Loucy (cell line): ENCODE measurements around the gene ODAD3.

Experiments
- CTCF ChIP-seq: fragments of 200-600 bp; sonication (generic); conservative IDR thresholded peaks from 2 replicates; pipeline ENCODE4 v1.5.1; 2014; ENCODE audit warnings: mild to moderate bottlenecking, antibody characterized with exemption, low read length
- EZH2phosphoT487 ChIP-seq: fragments of 200-600 bp; IDR thresholded peaks from 2 replicates; pipeline ENCODE4 v1.6.1; 2018; ENCODE audit warnings: antibody characterized with exemption, mild to moderate bottlenecking, moderate library complexity, borderline replicate concordance

- no peak for TF ChIP-seq CTCF
- TF ChIP-seq EZH2phosphoT487: no peak
Observed at GRCh38 chr19:11437955-11438354, 3.0 kb upstream of the ODAD3 start.
